Stimulated activated CD4-positive, alpha-beta T cell treated with anti-CD3 and anti-CD28 coated beads, TNF-alpha, amount 100 ng/mL, for 1 hour (primary cell): ENCODE measurements around the gene MYH13.

Source experiments
- DNase-seq, 3 donors: peaks; one replicate each; pipeline ENCODE4 v3.0.0-alpha.2; 2020; ENCODE audit warnings: low read depth in 3 of 3, low spot score in 1 of 3

Gene MYH13

DNA sequence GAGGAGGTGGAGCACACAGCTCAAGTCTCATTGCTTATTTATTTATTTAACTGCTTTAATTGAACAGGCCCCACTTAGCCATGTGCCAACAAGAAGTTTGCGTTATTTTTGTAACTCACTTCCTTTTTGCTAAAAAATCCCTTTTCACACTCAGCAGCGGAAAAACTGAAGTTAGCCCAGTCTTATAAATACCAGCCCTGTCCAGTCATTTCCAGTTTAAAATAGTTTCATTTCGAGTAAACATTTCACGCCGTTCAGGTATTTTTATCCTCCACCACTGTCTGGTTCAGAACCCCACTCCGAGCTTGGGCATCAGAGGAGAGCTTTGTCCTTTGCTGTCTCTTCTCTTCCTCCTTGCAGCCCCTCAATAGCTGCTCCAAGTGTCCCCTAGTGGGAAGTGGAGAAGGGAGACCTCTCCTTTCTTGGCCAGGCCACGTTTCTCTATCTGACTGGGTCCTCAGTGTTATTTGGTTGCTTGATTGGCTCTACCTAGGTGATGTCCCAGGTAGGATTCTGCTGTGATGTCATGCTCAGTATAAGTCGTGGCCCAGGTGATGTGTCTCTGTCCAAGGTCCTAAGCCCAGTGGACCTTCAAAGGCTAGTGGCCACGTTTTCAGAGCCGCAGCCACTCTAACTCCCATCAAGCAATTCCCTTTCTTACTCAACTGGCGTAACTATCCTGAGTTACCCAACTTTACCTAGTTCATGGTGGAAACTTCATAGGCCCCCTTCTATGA is 121.4 kb downstream of the MYH13 start:
- no peak for DNase-seq
